Measurements from ENCODE around the gene LENEP. TPM values are rescaled to one million over a fixed set of nuclear protein-coding genes. Genes with fewer than 3 reads are reported as not detected.

The LENEP gene
- total RNA-seq, 3 donors from 2014 or later (not counting 1 experiment from before 2014, with no cell fraction given) = not detected

- peaks cover 0 to 5% of the 10 kb centered on the region in 2 donors for H3K4me1 Mint-ChIP-seq
- no peak for TF ChIP-seq CTCF (IDR thresholded peaks at IDR 0.05)
- no peak for ATAC-seq
- intact Hi-C loops (cut with micrococcal nuclease) = no loop called here
- no peaks in the 10 kb centered on the region for H3K4me1 ChIP-seq (ENCODE audit: control insufficient read depth, insufficient read depth, low read length)
- H3K4me3 ChIP-seq (ENCODE audit: low read length) = no peak overlapping the region
- WGBS (ENCODE audit: insufficient coverage) = 92% methylated on average over 1 of the region's 2 CpGs
- H3K4me3 Mint-ChIP-seq = no peak overlapping the region
- no peak overlapping the region for H3K27ac Mint-ChIP-seq
- no peaks in the 10 kb centered on the region for H3K9me3 Mint-ChIP-seq
- H3K27me3 Mint-ChIP-seq (ENCODE audit: low read depth in 2 of 2) = peaks cover 5 to 12% of the 10 kb centered on the region in 2 donors
- no peaks in the 10 kb centered on the region for H3K36me3 ChIP-seq (ENCODE audit: control insufficient read depth, insufficient read depth, low read length)
- H3K27ac ChIP-seq (ENCODE audit: low read length) = no peak overlapping the region
- no peak for DNase-seq
- H3K9me3 ChIP-seq (ENCODE audit: control insufficient read depth, insufficient read depth, low read length) = no peaks in the 10 kb centered on the region
- H3K27me3 ChIP-seq (ENCODE audit: control insufficient read depth, insufficient read depth, low read length) = no peaks in the 10 kb centered on the region
- no peaks in the 10 kb centered on the region for H3K36me3 Mint-ChIP-seq
Observed at GRCh38 chr1:155035936-155036335, 42.5 kb downstream of the LENEP start.

DNA sequence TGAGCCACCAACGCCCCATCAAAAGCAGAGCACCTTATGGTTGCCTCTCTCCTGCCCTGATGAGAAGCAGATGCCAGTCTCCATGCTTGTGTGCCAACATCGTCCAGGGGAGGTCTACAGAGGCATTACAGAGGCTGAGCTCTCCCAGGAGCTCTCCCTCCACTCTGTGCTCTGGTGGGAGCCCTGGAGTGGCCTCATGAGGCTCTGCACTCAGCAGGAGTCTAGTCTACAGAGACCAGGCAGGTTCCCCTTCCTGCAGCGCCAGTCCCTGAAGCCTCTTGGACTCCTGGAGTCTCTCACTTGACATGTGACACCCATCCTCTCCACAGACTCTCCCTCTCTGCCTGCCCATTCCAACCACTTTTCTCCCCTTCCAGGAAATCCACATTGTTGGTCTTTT, 43.7 kb downstream of the LENEP start:
- ATAC-seq = no peak
- H3K27me3 ChIP-seq (ENCODE audit: control insufficient read depth, insufficient read depth, low read length) = no peaks in the 10 kb centered on the region
- WGBS (ENCODE audit: insufficient coverage) = 95% methylated on average over 3 of the region's 3 CpGs

GRCh38 chr1:155037851-155038441, 44.6 kb downstream of the LENEP start:
- Histone ChIP-seq H3K4me1 (ENCODE audit: control insufficient read depth, insufficient read depth, low read length) (no peaks in the 10 kb centered on the region), H3K27ac (ENCODE audit: low read length) (no peak overlapping the region), H3K4me3 (ENCODE audit: low read length) (no peak overlapping the region), H3K9me3 (ENCODE audit: control insufficient read depth, insufficient read depth, low read length) (no peaks in the 10 kb centered on the region), H3K27me3 (ENCODE audit: control insufficient read depth, insufficient read depth, low read length) (no peaks in the 10 kb centered on the region), H3K36me3 (ENCODE audit: control insufficient read depth, insufficient read depth, low read length) (no peaks in the 10 kb centered on the region)
- Mint-ChIP-seq H3K36me3 (no peaks in the 10 kb centered on the region), H3K4me3 (no peak overlapping the region), H3K9me3 (no peaks in the 10 kb centered on the region), H3K27me3 (ENCODE audit: low read depth in 2 of 2) (peaks cover 5 to 12% of the 10 kb centered on the region in 2 donors), H3K27ac (no peak overlapping the region), H3K4me1 (peaks cover 0 to 5% of the 10 kb centered on the region in 2 donors)
- DNase-seq = no peak
- TF ChIP-seq CTCF (IDR thresholded peaks at IDR 0.05) = no peak
- intact Hi-C loops (cut with micrococcal nuclease) = no loop called here
- no peak for ATAC-seq
- WGBS (ENCODE audit: insufficient coverage) = 82% methylated on average over 6 of the region's 6 CpGs

More for the DNA sequence above, 43.7 kb downstream of the LENEP start:
- H3K4me1 ChIP-seq (ENCODE audit: control insufficient read depth, insufficient read depth, low read length) = no peaks in the 10 kb centered on the region
- DNase-seq = no peak
- Mint-ChIP-seq H3K27ac (no peak overlapping the region), H3K4me1 (peaks cover 0 to 5% of the 10 kb centered on the region in 2 donors), H3K9me3 (no peaks in the 10 kb centered on the region), H3K27me3 (ENCODE audit: low read depth in 2 of 2) (peaks cover 5 to 12% of the 10 kb centered on the region in 2 donors), H3K36me3 (no peaks in the 10 kb centered on the region), H3K4me3 (no peak overlapping the region)
- TF ChIP-seq CTCF (IDR thresholded peaks at IDR 0.05) = no peak
- H3K36me3 ChIP-seq (ENCODE audit: control insufficient read depth, insufficient read depth, low read length) = no peaks in the 10 kb centered on the region
- intact Hi-C loops (cut with micrococcal nuclease) = no loop called here
- H3K9me3 ChIP-seq (ENCODE audit: control insufficient read depth, insufficient read depth, low read length) = no peaks in the 10 kb centered on the region
- H3K27ac ChIP-seq (ENCODE audit: low read length) = no peak overlapping the region
- H3K4me3 ChIP-seq (ENCODE audit: low read length) = no peak overlapping the region

Data from natural killer cell (primary cell).